ENCODE data around the gene NKG7. TPM values are rescaled to one million over a fixed set of nuclear protein-coding genes. Genes with fewer than 3 reads are reported as not detected.

NKG7 gene
- total and polyA plus RNA-seq, 2 experiments from 2014 or later, result not detected

- Histone ChIP-seq H3K4me3 (no peak overlapping the region), H3K36me3 (ENCODE audit: insufficient read depth) (no peaks in the 10 kb centered on the region), H3K4me1 (ENCODE audit: insufficient read depth) (peaks cover 18% of the 10 kb centered on the region), H3K9me2 (ENCODE audit: insufficient read depth) (no peaks in the 10 kb centered on the region), H4K20me1 (replicated peaks; ENCODE audit: insufficient read depth) (no peaks in the 10 kb centered on the region; the same call in 1 of the 2 replicates), H3K4me2 (no peak overlapping the region), H2AFZ (no peak overlapping the region), H3K27ac (ENCODE audit: low read depth) (no peak overlapping the region), H3F3A (replicated peaks; ENCODE audit: low read depth) (no peaks in the 10 kb centered on the region), H3K27me3 (ENCODE audit: insufficient read depth) (peaks cover 16% of the 10 kb centered on the region), H3K79me2 (replicated peaks; ENCODE audit: insufficient read depth) (no peaks in the 10 kb centered on the region)
- ATAC-seq (no peak), DNase-seq (ENCODE audit: low spot score) (no peak)
- no peak overlapping the region for H3K4me3 Mint-ChIP-seq
- no peak for TF ChIP-seq ZNF331 (CRISPR knock-in tag; IDR thresholded peaks at IDR 0.05; ENCODE audit: low read depth)
- no peak for TF ChIP-seq EZH2 (IDR thresholded peaks at IDR 0.05; ENCODE audit: low read depth, unreplicated experiment)
- TF ChIP-seq ZNF462 (CRISPR knock-in tag; IDR thresholded peaks at IDR 0.05), result no peak
- TF ChIP-seq POLR2AphosphoS5 (IDR thresholded peaks at IDR 0.05; ENCODE audit: low read depth), result no peak
- TF ChIP-seq, protein P1, sequence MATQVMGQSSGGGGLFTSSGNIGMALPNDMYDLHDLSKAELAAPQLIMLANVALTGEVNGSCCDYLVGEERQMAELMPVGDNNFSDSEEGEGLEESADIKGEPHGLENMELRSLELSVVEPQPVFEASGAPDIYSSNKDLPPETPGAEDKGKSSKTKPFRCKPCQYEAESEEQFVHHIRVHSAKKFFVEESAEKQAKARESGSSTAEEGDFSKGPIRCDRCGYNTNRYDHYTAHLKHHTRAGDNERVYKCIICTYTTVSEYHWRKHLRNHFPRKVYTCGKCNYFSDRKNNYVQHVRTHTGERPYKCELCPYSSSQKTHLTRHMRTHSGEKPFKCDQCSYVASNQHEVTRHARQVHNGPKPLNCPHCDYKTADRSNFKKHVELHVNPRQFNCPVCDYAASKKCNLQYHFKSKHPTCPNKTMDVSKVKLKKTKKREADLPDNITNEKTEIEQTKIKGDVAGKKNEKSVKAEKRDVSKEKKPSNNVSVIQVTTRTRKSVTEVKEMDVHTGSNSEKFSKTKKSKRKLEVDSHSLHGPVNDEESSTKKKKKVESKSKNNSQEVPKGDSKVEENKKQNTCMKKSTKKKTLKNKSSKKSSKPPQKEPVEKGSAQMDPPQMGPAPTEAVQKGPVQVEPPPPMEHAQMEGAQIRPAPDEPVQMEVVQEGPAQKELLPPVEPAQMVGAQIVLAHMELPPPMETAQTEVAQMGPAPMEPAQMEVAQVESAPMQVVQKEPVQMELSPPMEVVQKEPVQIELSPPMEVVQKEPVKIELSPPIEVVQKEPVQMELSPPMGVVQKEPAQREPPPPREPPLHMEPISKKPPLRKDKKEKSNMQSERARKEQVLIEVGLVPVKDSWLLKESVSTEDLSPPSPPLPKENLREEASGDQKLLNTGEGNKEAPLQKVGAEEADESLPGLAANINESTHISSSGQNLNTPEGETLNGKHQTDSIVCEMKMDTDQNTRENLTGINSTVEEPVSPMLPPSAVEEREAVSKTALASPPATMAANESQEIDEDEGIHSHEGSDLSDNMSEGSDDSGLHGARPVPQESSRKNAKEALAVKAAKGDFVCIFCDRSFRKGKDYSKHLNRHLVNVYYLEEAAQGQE (IDR thresholded peaks at IDR 0.05; ENCODE audit: unreplicated experiment), result no peak
- TF ChIP-seq NANOG (IDR thresholded peaks at IDR 0.05; ENCODE audit: borderline replicate concordance), result no peak
- TF ChIP-seq, protein P2, sequence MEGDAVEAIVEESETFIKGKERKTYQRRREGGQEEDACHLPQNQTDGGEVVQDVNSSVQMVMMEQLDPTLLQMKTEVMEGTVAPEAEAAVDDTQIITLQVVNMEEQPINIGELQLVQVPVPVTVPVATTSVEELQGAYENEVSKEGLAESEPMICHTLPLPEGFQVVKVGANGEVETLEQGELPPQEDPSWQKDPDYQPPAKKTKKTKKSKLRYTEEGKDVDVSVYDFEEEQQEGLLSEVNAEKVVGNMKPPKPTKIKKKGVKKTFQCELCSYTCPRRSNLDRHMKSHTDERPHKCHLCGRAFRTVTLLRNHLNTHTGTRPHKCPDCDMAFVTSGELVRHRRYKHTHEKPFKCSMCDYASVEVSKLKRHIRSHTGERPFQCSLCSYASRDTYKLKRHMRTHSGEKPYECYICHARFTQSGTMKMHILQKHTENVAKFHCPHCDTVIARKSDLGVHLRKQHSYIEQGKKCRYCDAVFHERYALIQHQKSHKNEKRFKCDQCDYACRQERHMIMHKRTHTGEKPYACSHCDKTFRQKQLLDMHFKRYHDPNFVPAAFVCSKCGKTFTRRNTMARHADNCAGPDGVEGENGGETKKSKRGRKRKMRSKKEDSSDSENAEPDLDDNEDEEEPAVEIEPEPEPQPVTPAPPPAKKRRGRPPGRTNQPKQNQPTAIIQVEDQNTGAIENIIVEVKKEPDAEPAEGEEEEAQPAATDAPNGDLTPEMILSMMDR (conservative IDR thresholded peaks at IDR 0.05; ENCODE audit: low read depth in 2 of 2), result no peak
- no peak for TF ChIP-seq ZNF114 (CRISPR knock-in tag; IDR thresholded peaks at IDR 0.05)
- TF ChIP-seq JUNB (IDR thresholded peaks at IDR 0.05; ENCODE audit: unreplicated experiment), result no peak
- TF ChIP-seq EZH2phosphoT487 (IDR thresholded peaks at IDR 0.05; ENCODE audit: unreplicated experiment), result no peak
- TF ChIP-seq, protein P3, sequence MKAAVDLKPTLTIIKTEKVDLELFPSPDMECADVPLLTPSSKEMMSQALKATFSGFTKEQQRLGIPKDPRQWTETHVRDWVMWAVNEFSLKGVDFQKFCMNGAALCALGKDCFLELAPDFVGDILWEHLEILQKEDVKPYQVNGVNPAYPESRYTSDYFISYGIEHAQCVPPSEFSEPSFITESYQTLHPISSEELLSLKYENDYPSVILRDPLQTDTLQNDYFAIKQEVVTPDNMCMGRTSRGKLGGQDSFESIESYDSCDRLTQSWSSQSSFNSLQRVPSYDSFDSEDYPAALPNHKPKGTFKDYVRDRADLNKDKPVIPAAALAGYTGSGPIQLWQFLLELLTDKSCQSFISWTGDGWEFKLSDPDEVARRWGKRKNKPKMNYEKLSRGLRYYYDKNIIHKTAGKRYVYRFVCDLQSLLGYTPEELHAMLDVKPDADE (IDR thresholded peaks at IDR 0.05), result no peak
- no peak for TF ChIP-seq STAT1 (IDR thresholded peaks at IDR 0.05; ENCODE audit: unreplicated experiment)
- no peak for TF ChIP-seq CREB1 (CRISPR knock-in tag; IDR thresholded peaks at IDR 0.05; ENCODE audit: low read depth)
- H3K4me1 Mint-ChIP-seq, result peaks cover 21% of the 10 kb centered on the region
- H3K36me3 Mint-ChIP-seq (ENCODE audit: low read depth), result peaks cover 7% of the 10 kb centered on the region; the same call in 2 of the 3 replicates
- no peak overlapping the region for H3K27ac Mint-ChIP-seq
- H3K27me3 Mint-ChIP-seq (ENCODE audit: insufficient read depth, low read depth, poor library complexity), result peaks cover 13% of the 10 kb centered on the region
- no peaks in the 10 kb centered on the region for H3K9me3 Mint-ChIP-seq
Observed at GRCh38 chr19:51345076-51345620, 27.3 kb downstream of the NKG7 start.
